Measurements from ENCODE around the gene LCN2. TPM values are rescaled to one million over a fixed set of nuclear protein-coding genes. Genes with fewer than 3 reads are reported as not detected.

LCN2 gene
- total RNA-seq, 1 donor from 2014 or later: 23.6 TPM

DNA sequence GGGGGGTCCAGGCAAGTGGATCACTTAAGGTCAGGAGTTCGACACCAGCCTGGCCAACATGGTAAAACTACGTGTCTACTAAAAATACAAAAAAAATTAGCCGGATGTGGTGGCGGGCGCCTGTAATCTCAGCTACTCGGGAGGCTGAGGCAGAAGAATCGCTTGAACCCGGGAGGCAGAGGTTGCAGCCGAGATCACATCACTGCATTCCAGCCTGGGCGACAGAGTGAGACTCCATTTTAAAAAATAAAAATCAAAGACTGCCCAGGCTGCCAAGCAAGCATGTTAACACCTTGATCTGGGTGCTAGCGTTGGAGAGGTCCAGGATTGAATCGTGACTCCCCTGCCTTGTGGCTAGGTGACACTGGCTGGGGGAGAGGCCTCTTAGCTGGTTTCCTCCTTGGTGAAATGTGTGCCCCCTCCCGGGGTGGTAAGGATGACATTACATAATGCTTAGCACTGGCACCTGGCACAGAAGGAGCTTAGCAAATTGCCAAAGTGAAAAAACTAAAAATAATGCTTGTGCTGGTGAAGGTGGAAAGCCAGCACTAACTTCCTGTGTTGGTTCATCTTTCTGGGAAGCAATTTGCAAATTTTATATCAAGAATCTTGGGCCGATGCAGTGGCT, 44.3 kb downstream of the LCN2 start:
- DNase-seq (ENCODE audit: low read depth): no peak

DNA sequence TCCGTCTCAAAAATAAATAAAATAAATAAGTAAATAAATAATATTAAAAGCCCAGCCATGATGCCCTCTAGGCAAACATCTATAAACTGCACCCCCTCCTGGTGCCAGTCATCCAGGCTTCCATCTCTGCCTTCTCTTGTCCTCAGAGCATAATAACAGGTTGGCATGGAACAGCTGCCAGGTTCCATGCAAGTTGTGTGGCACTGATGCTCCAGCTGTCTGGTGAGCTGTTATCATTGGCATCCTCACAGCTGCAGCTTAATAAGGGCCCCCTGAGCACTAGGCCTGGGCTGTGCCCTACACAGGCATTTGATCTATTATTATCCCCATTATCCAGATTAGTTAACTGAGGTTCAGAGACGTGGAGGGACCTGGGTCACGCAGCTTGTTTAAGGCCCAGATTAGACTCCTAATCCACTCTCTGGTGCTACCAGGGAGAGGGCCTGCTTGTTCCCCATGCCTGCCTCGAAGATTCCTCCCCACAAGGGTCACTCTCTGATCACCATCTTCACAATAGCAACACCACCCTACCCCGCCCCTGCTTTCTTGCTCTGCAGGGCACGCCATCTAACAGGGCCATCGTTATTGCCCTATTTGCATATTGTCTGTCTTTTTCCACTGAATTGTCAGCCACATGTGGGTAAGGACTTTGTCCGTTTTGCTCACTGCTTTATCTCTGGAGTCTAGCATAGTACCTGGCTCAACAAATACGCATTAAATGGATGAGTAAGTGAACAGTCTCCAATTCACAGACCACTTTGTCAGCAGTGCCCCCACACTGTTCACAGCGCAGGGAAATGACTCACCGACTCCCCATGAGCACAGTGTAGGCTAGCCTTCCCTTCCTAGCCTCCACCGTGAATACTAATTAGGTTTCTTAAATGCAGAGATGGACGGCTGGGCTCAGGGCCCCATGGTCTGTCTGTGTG, 52.5 kb downstream of the LCN2 start:
- DNase-seq (ENCODE audit: low read depth): no peak

DNA sequence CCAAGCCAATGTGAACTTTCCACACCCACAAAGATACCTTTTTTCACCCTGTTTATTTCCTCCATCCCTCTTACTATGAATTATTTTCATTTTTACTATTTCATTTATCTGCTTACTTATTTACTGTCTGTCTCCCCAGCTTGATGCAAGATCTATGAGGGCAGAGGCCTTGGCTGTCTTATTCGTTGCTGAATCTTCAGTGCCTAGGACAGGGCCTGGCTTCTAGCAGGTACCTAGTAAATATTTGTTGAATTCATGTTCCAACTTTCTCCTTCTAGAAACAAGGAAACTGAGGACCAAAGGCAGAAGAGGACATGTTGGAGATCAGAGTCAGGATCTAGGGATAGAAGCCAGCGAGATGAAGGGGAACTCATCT, 53.4 kb downstream of the LCN2 start:
- DNase-seq (ENCODE audit: low read depth): no peak

Other genes starting within 250 kb of the LCN2 start
- 23.1 and 30.5 TPM in 2 replicates for gene ST6GALNAC6, start 249.8 kb upstream of the LCN2 start, total RNA-seq
- 31.8 and 33.0 TPM in 2 replicates for gene ST6GALNAC4, start 232.4 kb upstream of the LCN2 start, total RNA-seq
- 0.65 and 2.1 TPM in 2 replicates for gene PIP5KL1, start 218.7 kb upstream of the LCN2 start, total RNA-seq
- 6.4 and 7.1 TPM in 2 replicates for gene DPM2, start 211.6 kb upstream of the LCN2 start, total RNA-seq
- 5.0 and 39.1 TPM in 2 replicates for gene EEIG1, start 168.5 kb upstream of the LCN2 start, total RNA-seq
- 7.6 and 13.5 TPM in 2 replicates for gene NAIF1, start 82.1 kb upstream of the LCN2 start, total RNA-seq
- gene SLC25A25, start 81.2 kb upstream of the LCN2 start, total RNA-seq: 9.8 and 12.3 TPM in 2 replicates
- 80.0 and 96.9 TPM in 2 replicates for gene PTGES2, start 21.7 kb upstream of the LCN2 start, total RNA-seq
- gene BBLN, start 10.8 kb downstream of the LCN2 start, total RNA-seq: 60.3 and 79.9 TPM in 2 replicates
- gene CIZ1, start 42.1 kb downstream of the LCN2 start, total RNA-seq: 10.9 and 38.1 TPM in 2 replicates
- 9.2 and 33.5 TPM in 2 replicates for gene DNM1, start 53.9 kb downstream of the LCN2 start, total RNA-seq
- gene GOLGA2, start 126.6 kb downstream of the LCN2 start, total RNA-seq: 47.9 and 89.6 TPM in 2 replicates
- 15.5 and 22.6 TPM in 2 replicates for gene SWI5, start 126.8 kb downstream of the LCN2 start, total RNA-seq
- 15.2 and 17.4 TPM in 2 replicates for gene TRUB2, start 173.0 kb downstream of the LCN2 start, total RNA-seq
- gene COQ4, start 173.4 kb downstream of the LCN2 start, total RNA-seq: 35.5 and 38.2 TPM in 2 replicates
- gene SLC27A4, start 191.1 kb downstream of the LCN2 start, total RNA-seq: 27.6 and 47.5 TPM in 2 replicates
- 21.9 and 43.7 TPM in 2 replicates for gene URM1, start 221.9 kb downstream of the LCN2 start, total RNA-seq